ENCODE results near the gene NARS2.
"Not testable (repeated sequence)": the region's sequence is repeated elsewhere in the genome, so short reads cannot be mapped to it uniquely, and the experiment has no call there.

Gene NARS2

GRCh38 chr11:78476066-78476465 lies 98.6 kb downstream of the NARS2 start:
- DNase-seq (ENCODE audit: low spot score) = no peak

- DNase-seq (ENCODE audit: low spot score) = no peak
Measured at GRCh38 chr11:78474451-78474850, 100.2 kb downstream of the NARS2 start.

DNA sequence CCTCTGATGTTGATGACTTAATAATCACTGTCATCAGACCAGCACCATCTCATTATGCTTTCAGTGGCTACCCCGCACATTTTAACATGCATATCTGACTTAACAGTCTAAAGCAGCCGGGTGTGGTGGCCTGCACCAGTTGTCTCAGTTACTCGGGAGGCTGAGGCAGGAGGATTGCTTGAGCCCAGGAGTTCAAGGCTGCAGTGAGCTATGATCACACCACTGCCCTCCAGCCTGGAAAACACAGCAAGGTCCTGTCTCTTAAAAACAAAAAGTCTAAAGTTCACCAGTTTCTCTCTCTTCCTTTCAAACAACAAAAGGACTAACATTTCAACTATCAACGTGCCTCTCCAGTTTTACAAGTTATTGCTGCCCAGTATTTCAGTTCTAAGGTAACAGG lies 101.8 kb downstream of the NARS2 start:
- no peak for DNase-seq (ENCODE audit: low spot score)

- no peak for DNase-seq (ENCODE audit: low spot score)
Measured at GRCh38 chr11:78472382-78472781, 102.3 kb downstream of the NARS2 start.

DNA sequence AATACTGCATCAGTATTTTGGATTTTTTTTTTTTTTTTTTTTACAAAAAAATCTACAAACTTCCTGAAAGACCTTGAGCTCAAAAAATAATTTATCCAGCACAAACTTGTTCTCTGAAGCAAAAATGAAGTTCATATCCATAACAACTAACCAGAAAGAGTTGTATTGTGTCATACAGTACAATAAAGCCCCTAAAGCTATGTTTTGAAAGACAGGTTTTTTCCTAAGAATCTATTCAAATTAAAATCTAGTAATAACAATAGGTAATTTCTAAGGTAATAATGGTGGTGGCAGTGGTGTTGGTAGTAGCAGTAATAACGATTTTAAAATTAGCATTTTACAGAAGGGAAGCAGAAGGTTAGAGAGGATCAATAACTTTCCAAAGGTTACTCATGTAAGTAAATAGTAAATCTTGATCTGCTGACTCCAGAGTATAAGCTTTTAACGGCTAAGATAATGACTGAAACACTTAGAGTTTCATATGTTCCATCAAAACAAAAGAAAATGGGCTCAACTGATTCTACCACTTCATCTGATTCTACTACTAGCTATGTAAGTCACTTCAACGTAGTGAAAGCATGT lies 103.7 kb downstream of the NARS2 start:
- DNase-seq (ENCODE audit: low spot score) = no peak

- no peak for DNase-seq (ENCODE audit: low spot score)
Measured at GRCh38 chr11:78469896-78470295, 104.8 kb downstream of the NARS2 start.

GRCh38 chr11:78467931-78468330 lies 106.7 kb downstream of the NARS2 start:
- DNase-seq (ENCODE audit: low spot score) = no peak

DNA sequence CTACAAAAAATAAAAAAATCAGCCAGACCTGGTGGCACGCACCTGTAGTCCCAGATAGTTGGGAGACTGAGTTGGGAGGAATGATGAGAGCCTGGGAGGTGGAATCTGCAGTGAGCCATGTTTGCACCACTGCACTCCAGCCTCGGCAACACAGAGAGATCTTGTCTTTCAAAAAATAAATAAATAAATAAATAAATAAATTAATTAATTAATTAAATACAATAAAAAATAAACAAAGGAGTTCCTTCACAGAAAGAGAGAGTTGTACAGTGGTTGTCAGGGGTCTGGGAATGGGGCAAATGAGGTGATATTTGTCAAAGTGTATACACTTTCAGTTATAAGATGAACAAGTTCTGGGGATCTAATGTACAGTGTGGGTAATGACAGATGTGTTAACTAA lies 107.3 kb downstream of the NARS2 start:
- DNase-seq (ENCODE audit: low spot score) = no peak

- no peak for DNase-seq (ENCODE audit: low spot score)
Measured at GRCh38 chr11:78465169-78465942, 109.3 kb downstream of the NARS2 start.

- DNase-seq (ENCODE audit: low spot score) = not testable (repeated sequence)
Measured at GRCh38 chr11:78464787-78465168, 109.9 kb downstream of the NARS2 start.

GRCh38 chr11:78460471-78460870 lies 114.2 kb downstream of the NARS2 start:
- peak; percentile 41 for DNase-seq (ENCODE audit: low spot score)

DNA sequence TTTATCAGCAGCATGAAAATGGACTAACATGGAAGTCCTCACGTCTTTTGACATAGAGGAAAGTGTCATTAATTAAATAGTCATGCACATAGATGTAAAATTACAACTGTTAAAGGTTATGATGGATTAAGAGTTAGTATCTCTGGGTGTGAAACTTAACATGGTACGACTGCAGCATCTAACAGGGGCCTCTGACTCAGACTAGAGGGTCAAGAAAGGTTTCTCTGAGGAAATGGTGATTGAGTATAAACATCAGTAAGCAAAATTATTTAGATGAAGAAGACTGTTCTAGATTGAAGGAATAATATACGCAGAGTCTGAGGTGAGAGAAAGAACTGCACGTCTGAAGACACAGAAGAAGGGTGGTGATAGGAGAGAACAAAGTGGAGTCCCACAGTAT lies 114.9 kb downstream of the NARS2 start:
- DNase-seq (ENCODE audit: low spot score) = no peak

GRCh38 chr11:78457448-78457847 lies 117.2 kb downstream of the NARS2 start:
- no peak for DNase-seq (ENCODE audit: low spot score)

DNA sequence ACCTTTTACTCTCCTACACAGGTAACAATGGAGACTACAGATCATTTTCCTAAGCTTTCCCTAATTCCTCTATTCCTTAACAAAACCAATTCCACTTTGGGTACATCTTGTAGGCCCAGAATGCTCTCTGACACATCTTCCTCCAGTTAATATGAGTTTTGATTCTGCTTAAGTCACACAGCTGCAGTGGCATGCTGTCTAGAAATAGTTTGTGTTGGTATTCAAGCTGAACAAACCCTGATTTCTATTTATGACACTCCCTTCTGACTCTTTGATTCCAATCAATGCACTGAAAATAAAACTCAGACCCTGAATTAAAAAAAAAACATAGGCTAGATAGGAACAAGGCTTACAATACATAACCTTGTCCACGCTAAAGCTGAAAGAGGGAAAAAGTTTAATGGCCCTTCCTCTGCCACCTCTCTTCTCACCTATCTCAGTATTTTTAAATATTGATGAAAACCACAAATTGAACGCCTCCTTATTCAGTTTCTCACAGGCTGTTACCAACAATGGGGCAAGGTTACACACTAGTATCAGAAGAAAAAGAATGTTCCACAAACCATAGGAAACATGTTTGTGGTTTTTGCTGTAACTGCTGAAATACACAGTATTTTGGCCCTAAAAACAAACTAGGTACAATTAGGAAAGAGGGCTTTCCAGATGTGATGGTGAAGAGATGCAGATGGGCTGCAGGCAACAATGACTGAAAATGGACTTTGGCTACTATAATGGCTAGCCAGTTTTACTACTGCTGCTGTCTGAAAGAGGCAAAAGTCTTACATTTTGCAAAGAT lies 121.3 kb downstream of the NARS2 start:
- peak; percentile 7 for DNase-seq (ENCODE audit: low spot score)

GRCh38 chr11:78451371-78452150 lies 123.1 kb downstream of the NARS2 start:
- DNase-seq (ENCODE audit: low spot score) = no peak

- no peak for DNase-seq (ENCODE audit: low spot score)
Measured at GRCh38 chr11:78450866-78451265, 123.8 kb downstream of the NARS2 start.

DNA sequence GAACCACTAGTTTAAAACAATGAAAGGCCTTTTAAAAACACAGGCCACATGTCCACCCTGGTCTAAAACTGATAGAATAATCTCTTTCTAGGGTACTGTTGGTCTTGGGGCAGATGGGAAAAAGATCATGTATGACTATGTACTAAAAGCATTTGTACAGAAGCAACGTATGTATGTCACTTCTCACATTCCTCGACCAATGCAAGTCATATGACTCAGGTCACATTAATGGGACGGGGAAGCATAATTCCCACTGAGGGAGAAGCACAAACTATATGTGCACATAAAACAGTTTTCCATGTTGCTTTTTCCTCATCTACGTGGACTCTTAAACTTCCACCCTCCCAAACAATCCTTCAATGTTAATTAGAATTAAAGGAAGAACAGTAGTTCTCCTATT lies 124.8 kb downstream of the NARS2 start:
- no peak for DNase-seq (ENCODE audit: low spot score)

- no peak for DNase-seq (ENCODE audit: low spot score)
Measured at GRCh38 chr11:78446210-78446609, 128.5 kb downstream of the NARS2 start.

DNA sequence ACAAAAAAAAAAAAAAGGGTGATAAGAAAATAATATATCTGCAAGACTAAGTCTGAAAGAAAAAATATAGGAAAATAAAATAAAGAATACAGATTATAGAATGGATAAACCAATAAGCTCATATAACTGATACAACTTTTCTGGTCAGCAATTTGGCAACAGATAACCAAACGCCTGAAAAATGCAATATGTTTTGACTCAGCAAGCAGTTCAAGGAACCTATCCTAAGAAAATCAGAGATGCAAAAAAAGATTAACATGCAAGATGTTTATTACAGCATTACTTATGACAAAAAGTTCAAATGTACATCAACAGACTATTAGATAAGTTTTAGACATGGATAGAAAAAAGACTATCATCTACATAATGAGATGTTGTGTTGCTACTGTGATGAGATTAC lies 129.9 kb downstream of the NARS2 start:
- no peak for DNase-seq (ENCODE audit: low spot score)

- DNase-seq (ENCODE audit: low spot score) = no peak
Measured at GRCh38 chr11:78441956-78442355, 132.7 kb downstream of the NARS2 start.

DNA sequence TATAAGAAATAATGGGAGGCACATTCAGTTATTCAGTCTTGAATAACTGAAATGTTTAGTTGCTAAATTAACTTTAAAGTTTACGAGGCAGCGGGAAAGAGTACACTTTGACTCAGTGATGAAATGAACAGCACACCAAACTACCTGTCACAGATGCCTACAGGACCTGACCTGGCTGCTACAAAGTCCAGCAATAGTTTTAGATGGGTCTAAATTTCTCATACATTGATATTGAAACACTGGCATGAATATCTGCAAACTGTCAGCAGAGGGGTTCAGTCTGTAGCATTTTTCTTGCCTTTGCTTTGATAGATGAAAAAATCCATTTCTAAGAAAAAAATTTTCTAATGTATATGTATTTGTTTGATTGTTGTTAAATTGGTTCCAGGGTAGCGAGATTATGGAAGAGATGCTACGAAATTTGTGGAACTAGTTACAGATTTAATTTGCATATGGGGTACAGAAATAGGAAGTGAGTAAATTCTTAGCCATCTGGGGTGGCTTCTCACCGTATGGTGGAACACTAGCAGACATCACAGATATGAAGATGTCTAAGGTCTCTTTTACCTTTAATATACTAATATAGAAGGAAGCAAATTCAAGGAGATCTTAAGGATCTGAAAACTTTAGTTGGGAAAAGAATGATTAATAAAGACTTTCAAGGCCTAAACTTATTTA lies 136.2 kb downstream of the NARS2 start:
- no peak for DNase-seq (ENCODE audit: low spot score)

GRCh38 chr11:78432956-78433355 lies 141.7 kb downstream of the NARS2 start:
- no peak for DNase-seq (ENCODE audit: low spot score)

All from GM03348 (cell line).